Glutamatergic neuron (in vitro differentiated cells): ENCODE results near the gene GAST. TPM values are rescaled to one million over a fixed set of nuclear protein-coding genes. Genes with fewer than 3 reads are reported as not detected.
"Not testable (repeated sequence)": the region's sequence is repeated elsewhere in the genome, so short reads cannot be mapped to it uniquely, and the experiment has no call there.

Experiments
- DNase-seq: peaks from one replicate; pipeline ENCODE4 v3.0.0; 2022
- H3K27ac Mint-ChIP-seq: one replicate; pipeline ENCODE4 v1.8.0; 2020; ENCODE audit warnings: mild to moderate bottlenecking, mixed read lengths, inconsistent platforms; ENCODE audit not compliant: unreplicated experiment
- H3K27me3 Mint-ChIP-seq: one replicate; pipeline ENCODE4 v1.8.0; 2020; ENCODE audit warnings: mild to moderate bottlenecking, moderate library complexity, mixed read lengths, inconsistent platforms; ENCODE audit not compliant: unreplicated experiment
- H3K36me3 Mint-ChIP-seq: one replicate; pipeline ENCODE4 v1.8.0; 2020; ENCODE audit warnings: mild to moderate bottlenecking, mixed read lengths, inconsistent platforms; ENCODE audit not compliant: unreplicated experiment
- H3K4me1 Mint-ChIP-seq: one replicate; pipeline ENCODE4 v1.8.0; 2020; ENCODE audit warnings: mild to moderate bottlenecking, low read depth, mixed read lengths, inconsistent platforms; ENCODE audit not compliant: unreplicated experiment
- H3K4me3 Mint-ChIP-seq: one replicate; pipeline ENCODE4 v1.8.0; 2020; ENCODE audit warnings: mild to moderate bottlenecking, mixed read lengths, inconsistent platforms; ENCODE audit not compliant: unreplicated experiment
- H3K9me3 Mint-ChIP-seq: one replicate; pipeline ENCODE4 v1.8.0; 2020; ENCODE audit warnings: mild to moderate bottlenecking, moderate library complexity, mixed read lengths, inconsistent platforms; ENCODE audit not compliant: unreplicated experiment
- CTCF ChIP-seq: fragments of 200-600 bp; sonication (generic); IDR thresholded peaks from one replicate; pipeline ENCODE4 v1.5.0; 2021; ENCODE audit not compliant: partially characterized antibody, unreplicated experiment
- total RNA-seq: library from RNA; stranded (reverse); fragmentation: NEBNext Ultra II Directional; extraction: Animal tissue kit (Norgen Biotek cat#: 25700); gene quantifications from one replicate; pipeline ENCODE4 v1.2.1, GENCODE V29; 2021; ENCODE audit not compliant: unreplicated experiment

GAST gene
- total RNA-seq, 1 donor from 2014 or later = not detected

DNA sequence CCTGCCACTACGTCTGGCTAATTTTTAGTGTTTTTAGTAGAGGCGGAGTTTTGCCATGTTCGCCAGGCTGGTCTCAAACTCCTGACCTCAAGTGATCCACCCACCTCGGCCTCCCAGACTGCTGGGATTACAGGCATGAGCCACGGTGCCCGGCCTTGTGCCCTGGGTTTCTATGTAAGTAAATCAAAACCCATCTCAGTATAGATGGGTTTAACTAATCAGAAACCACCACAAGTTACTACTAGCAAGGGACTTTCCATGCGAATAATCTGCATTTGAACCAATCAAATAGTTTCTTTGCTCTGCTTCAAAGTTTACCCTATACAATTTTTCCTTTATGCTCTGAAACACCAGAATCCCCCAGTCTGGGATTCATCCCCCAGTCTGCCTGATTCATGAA, 40.0 kb upstream of the GAST start:
- H3K36me3 Mint-ChIP-seq = no peaks in the 10 kb centered on the region
- peaks cover 3% of the 10 kb centered on the region for H3K27me3 Mint-ChIP-seq
- no peak for TF ChIP-seq CTCF
- H3K9me3 Mint-ChIP-seq = peaks cover 1% of the 10 kb centered on the region
- no peak for DNase-seq
- peaks cover 4% of the 10 kb centered on the region for H3K4me1 Mint-ChIP-seq
- no peak overlapping the region for H3K4me3 Mint-ChIP-seq
- H3K27ac Mint-ChIP-seq = no peak overlapping the region

DNA sequence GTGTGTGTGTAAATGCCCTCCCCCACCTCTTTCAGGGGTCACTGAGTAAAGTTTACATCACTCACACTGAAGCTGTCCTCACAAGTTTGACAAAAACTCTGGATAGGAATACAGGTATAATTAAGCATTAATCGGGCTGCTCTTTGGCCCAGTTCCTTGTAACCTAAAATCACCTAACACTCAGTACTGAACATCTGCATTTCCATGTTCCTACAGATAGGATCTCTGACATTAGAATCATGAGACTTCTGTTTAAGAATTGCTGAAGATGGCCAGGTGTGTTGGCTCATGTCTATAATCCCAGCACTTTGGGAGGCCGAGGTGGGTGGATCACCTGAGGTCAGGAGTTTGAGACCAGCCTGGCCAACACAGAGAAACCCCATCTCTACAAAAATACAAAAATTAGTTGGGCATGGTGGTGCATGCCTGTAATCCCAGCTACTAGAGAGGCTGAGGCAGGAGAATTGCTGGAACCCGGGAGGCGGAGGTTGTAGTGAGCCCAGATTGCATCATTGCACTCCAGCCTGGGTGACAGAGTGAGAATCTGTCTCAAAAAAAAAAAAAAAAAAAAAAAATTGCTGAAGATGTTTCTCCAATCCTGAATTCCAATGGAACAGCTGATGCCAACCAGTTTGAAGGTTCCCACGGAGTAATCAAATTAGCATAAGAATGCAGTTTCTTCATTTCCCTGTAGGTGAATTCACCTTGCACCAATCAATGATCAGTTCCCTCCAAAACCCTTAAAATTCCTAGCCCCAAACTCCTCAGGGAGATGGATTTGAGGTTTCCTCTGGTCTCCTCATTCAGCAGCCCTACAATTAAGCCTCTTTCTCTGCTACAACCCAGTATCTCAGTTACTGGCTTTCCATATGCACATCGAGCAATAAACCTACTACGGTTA, 36.7 kb upstream of the GAST start:
- H3K27me3 Mint-ChIP-seq, H3K4me3 Mint-ChIP-seq, H3K36me3 Mint-ChIP-seq, H3K27ac Mint-ChIP-seq, H3K9me3 Mint-ChIP-seq, DNase-seq, H3K4me1 Mint-ChIP-seq: not testable (repeated sequence)

DNA sequence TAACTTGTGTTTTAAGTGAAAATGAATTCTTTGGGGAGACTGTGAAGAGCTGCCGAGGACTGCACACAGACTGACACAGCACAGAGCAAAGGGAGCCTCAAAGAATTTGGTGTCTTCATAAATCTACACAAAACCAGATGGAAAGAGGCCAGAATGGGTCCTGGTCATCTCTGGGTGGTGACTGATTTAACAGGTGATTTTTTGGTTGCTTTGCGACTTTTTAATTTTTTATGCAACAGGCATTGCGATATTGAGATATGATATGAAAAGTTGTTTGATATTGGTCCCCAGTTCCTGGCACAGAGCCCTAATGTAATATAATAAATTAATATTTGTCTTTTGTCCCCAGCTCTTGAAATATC, 36.1 kb upstream of the GAST start:
- peaks cover 9% of the 10 kb centered on the region for H3K27me3 Mint-ChIP-seq
- no peak for DNase-seq
- H3K27ac Mint-ChIP-seq = no peak overlapping the region
- H3K4me3 Mint-ChIP-seq = no peak overlapping the region
- TF ChIP-seq CTCF = no peak
- peaks cover 11% of the 10 kb centered on the region for H3K4me1 Mint-ChIP-seq
- peaks cover 6% of the 10 kb centered on the region for H3K9me3 Mint-ChIP-seq
- peaks cover 6% of the 10 kb centered on the region for H3K36me3 Mint-ChIP-seq

DNA sequence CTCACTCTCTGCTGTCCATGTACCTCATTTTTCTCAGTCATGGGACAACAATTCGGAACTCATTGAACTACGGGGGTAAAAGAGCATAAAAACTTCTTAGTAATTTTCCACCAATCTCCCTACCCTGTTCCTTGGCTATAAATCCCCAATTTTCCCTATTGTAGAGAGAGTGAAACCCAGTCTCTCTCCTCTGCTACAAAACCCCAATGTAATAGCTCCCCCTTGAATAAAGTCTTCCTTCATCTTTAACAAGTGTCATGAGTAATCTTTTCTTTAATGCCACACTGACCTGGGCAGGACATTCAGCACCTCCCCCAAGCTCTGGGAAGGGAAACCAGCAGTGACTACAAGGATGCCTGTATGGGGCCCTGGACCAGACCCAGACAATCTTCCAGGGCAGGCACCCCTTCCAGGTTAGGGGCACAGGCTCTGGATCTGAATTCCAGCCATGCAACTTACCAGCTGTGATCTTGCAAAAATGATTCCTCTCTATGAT, 33.7 kb upstream of the GAST start:
- Mint-ChIP-seq H3K9me3 (peaks cover 9% of the 10 kb centered on the region), H3K4me1 (peaks cover 18% of the 10 kb centered on the region), H3K27ac (peak overlapping the region; percentile 85), H3K36me3 (peaks cover 6% of the 10 kb centered on the region), H3K4me3 (peak overlapping the region; percentile 32), H3K27me3 (peaks cover 9% of the 10 kb centered on the region)
- DNase-seq = no peak
- TF ChIP-seq CTCF = no peak

DNA sequence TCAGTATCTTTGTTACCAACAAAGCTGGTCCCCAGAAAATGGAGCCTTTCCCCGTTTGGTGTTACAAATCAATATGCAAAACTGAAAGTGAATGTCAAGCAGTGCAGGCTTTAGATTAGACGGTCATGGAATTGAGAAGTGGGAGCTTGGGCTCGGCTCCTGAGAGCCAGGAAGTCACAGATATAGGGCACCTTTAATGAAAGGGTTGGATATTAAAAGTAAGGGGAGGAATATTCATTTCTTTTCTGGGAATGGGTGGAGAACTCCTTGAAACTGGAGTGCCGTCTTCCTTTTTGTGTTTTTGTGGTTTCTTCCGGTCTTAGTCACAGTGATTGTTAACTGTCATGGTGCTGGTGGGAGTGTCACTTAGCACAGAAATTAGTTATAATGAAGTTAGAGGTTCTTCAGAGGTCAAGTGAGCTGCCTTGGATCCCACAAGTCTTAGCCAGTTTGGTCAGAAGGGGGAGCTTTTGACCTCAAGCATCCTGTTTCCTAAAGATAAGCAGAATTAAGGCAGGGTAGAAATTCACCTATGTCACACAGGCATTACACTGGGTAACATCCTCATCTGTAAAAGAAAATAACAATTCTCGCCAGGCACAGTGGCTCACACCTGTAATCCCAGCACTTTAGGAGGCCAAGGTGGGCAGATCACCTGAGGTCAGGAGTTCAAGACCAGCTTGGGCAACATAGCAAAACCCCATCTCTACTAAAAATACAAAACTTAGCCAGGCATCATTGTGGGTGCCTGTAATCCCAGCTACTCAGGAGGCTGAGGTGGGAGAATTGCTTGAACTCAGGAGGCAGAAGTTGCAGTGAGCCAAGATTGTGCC, 33.0 kb upstream of the GAST start:
- Mint-ChIP-seq H3K4me3 (peak overlapping the region; percentile 8), H3K4me1 (peaks cover 25% of the 10 kb centered on the region)

More for the DNA sequence above, 33.0 kb upstream of the GAST start:
- Mint-ChIP-seq H3K36me3 (peaks cover 6% of the 10 kb centered on the region), H3K9me3 (peaks cover 9% of the 10 kb centered on the region), H3K27ac (peak overlapping the region; percentile 85), H3K27me3 (peaks cover 9% of the 10 kb centered on the region)
- no peak for TF ChIP-seq CTCF
- DNase-seq = no peak
